GM19238 (cell line): ENCODE measurements around the gene SYNJ2BP.

Source experiments
- DNase-seq: peaks from one replicate; pipeline ENCODE4 v3.0.0; 2011; ENCODE audit warnings: low spot score; ENCODE audit not compliant: insufficient read length

SYNJ2BP gene

GRCh38 chr14:70392676-70393075 lies 24.2 kb downstream of the SYNJ2BP start:
- DNase-seq: no peak

- no peak for DNase-seq
Observed at GRCh38 chr14:70391493-70392391, 25.1 kb downstream of the SYNJ2BP start.

- no peak for DNase-seq
Observed at GRCh38 chr14:70382536-70382935, 34.4 kb downstream of the SYNJ2BP start.

- no peak for DNase-seq
Observed at GRCh38 chr14:70380824-70381223, 36.1 kb downstream of the SYNJ2BP start.

- no peak for DNase-seq
Observed at GRCh38 chr14:70378696-70379095, 38.2 kb downstream of the SYNJ2BP start.
